Measurements from ENCODE around the gene SLC35F3.

The SLC35F3 gene

DNA sequence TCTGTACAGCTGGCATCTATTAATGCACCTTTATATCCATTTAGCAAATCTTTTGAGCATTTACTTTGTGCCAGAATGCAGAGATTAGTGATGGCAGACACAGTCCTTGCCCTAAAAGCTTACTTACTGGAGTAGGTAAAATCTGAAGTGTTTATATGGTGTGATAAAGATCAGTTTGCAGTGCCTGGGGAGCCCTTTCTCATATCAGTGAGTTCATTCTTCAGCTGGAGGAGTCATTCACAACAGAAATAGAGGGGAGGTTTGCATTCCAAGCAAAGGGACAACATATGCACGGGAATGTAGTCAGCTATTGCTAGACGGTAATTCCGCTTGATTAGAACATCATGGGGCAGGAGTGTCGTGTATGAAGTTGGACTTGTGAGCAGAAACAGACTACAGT lies 8.4 kb downstream of the SLC35F3 start:
- no peak for DNase-seq

DNA sequence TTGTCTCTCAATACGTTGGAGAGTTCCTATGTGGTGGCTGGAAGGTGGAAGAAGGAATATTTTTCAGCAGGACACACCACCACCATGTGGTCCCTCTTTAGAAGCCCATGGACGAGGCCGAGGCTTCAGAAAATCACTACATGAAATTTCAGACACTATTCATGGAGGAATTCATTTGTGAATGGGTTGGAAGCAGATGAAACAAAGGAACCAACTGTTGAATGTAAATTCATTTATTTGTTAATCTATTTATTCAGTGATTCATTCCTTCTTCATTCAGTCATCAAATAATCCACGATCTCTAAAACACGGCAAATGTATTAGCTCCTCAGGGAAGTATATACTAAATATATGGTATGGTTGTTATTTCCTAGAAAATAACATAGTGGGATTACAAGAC lies 12.2 kb downstream of the SLC35F3 start:
- DNase-seq: no peak

DNA sequence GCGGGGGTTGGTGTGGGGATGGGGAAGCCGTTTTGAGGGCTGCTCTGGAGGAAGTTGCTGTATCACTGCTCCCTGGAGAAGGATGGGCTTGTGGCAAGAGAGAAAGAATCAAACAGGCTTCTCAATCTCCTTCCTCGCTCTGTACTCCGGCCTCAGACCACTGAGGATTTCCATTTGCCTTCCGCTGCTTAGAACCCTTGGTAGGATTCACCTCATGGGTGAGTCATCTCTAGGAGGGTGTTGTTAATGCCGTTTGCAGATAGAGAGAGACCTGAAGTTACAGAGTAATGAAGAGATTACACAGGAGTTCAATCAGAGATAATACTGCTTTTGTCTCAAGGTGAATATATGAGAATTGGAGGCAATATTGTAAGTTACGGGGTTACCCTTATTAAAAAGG lies 15.3 kb downstream of the SLC35F3 start:
- DNase-seq: no peak

DNA sequence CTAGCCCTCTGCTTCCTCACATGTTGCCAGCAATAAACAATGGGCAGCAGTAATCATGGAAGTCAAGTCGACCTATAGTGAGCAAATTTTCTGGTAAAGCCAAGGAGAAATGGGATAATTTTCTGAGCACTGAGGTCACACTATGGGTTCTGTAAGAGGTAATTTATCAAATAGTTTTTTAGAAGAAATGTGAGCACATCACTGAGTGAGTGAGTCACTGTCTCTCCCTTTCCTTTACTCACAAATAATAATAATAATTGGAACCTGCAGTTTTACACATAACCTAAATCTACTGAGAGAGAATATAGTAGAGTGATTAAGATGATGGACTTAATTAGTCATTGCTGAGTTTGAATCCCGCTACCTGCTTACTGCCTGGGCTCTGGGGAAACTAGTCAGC lies 23.6 kb downstream of the SLC35F3 start:
- DNase-seq: no peak

DNA sequence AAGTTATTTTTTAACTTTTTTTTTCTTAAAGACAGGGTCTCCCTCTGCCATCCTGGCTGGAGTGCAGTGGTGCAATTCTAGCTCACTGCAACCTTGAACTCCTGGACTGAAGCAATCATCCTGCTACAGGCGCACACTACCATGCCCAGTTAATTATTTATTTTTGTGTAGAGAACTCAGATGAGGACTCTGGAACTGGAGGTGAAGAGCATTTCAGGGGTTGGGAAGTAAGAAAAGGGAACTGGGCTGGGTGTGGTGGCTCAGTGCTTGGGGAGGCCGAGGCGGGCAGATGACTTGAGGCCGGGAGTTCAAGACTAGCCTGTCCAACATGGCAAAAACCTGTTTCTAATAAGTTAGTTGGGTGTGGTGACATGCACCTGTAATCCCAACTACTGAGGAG lies 28.9 kb downstream of the SLC35F3 start:
- DNase-seq: no peak

DNA sequence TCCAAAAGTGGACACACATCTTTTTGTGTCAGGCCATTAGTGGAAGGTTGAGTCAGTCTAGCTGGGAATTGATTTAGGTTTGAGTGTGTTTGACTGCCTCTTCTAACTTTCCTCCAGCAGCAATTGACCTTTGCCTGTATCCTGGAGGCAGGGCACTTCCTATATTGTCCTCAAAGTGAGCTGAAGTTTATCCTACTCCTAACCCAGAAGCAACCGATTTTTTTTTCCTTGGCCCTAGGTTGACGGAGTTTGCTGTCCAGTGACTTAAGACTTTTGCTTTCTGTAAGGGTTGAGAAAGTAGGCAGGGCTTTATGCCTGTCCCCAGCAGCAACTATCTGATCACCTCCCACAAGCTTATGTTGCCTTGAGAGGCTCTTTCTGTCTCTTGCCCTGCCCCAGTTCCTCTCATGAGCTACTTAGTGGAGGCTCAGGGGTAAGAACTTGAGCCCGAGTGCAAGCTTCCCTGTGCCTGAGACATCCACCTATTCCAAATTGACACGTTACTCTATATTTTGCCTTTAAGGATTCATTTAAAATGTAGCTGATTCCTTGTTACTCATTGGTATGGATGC lies 30.9 kb downstream of the SLC35F3 start:
- peak; percentile 13 for DNase-seq

DNA sequence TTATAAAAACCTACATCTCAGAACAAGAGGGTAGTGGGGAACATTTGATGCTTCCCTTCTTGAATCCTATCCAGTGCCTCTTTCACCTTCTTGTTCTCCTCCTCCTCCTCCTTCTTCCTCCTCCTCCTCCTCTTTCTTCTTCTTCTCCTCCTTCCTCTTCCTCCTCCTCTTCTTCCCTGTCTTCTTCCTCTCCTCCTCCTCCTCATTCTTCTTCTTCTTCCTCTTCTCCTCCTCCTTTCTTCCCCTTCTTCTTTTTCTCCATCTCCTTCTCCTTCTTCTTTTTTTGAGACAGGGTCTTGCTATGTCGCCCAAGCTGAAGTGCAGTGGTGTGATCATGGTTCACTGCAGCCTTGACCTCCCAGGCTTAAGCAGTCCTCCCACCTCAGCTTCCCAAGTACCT lies 31.9 kb downstream of the SLC35F3 start:
- DNase-seq: no peak

DNA sequence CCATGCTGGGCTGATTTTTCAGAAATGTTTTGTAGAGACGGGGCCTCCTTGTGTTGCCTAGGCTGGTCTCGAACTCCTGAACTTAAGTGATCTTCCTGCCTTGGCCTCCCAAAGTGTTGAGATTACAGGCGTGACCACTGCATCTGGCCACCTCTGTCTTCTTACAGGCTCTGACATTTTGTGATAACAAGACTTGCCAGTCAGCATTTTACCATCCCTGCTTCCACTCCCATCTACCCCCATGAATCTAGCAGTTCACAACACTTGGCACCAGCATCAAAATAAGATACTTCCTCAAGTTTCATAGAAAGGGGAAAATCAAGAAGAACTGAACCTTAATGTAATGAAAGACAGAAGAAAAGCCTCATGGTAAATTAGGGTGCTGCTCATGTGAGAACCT lies 32.4 kb downstream of the SLC35F3 start:
- DNase-seq: no peak

DNA sequence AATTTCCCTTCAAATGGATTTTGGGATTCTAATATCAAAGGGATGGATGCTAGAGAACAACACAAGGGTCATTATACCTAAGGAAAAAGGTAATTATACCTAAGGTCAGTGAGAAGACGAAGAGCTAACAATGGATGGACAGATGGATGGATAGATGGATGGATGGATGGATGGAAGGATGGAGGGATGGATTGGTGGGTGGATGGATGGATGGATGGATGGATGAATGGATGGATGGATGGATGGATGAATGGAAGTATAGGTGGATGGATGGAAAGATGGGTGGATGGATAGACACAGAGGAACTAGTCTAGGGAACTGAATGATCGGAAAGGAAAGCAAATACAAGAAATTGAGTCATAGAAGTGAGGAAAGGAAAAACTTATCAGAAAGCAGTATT lies 34.0 kb downstream of the SLC35F3 start:
- DNase-seq: no peak

DNA sequence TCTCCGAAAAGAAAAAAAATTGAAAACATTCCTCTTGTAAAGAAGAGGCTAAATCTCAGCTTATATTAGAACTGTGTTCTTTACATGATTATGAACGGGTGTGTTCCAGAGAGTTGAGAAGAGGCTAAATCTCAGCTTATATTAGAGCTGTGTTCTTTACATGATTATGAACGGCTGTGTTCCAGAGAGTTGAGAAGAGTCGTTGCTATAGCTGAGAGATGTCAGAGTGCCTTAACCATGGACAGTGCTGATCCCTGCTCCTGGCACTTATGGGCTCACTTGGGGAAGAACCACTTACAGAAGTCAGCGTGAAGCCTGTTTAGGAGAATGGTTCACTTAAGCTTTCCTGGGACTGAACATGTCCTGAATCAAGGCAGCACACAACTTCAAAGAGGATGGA lies 35.0 kb downstream of the SLC35F3 start:
- no peak for DNase-seq

DNA sequence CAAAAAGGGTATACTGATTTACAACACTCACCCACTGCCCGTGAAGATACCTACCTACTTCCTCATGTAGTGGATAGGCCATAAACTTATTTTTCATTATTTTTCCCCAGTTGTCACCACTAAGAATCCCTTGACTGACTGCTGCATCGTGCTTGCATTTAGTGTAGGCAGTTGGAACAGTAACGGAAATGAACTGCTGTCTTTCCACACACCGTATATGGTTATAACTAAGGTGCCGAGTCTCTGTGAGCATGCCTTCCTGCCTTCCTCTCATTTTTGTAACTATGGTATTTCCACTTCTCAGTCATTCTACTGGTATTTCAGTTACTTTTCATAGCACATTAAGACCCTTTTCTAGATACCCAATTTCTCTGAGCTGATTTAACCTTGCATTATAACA lies 36.4 kb downstream of the SLC35F3 start:
- no peak for DNase-seq

DNA sequence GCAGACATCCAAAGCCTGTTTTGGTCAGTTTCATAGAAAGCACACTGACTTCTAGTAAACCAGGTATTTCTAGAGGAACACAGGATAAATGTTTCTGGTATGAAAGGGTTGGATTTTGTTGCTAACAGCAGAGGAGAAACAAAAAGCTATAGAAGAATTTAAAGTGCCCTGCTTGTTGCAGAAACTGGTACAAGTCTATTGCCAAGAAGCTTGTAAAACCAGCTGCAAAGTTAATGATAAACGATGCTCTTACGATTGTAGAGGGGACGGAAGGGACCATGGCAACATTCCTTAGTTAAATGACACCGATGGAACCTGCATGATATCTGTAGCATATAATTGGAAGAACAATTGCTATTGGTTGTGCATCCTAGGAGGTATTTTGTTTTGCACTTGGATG lies 40.1 kb downstream of the SLC35F3 start:
- DNase-seq: no peak

DNA sequence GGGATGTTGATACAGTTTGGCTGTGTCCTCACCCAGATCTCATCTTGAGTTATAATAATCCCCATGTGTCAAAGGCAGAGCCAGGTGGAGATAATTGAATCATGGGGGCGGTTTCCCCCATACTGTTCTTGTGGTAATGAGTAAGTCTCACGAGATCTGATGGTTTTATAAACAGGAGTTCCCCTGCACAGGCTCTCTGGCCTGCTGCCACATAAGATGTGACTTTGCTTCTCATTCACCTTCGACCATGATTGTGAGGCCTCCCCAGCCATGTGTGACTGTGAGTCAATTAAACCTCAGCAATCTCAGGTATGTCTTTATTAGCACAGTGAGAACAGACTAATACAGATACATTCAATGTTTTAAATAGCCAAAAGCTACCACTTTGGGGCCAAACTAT lies 41.1 kb downstream of the SLC35F3 start:
- peak; percentile 56 for DNase-seq

DNA sequence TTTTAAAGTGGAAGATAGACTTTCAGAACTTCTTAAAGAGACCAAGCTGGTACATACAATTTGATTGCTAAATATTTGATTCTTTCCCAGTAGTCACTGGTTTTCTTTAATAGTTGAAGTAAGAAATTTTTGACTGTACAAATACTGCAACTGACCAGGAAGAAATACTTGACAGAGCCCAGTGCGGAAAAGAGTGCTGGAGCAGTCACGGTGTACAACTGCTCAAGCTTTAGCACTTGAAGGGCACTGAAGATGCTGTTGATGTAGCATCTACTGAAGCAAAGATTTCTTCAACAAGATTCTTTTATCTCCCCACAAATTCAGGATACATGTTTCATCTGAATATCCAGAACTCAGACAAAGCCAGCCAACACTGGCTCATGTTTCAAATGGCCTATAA lies 41.5 kb downstream of the SLC35F3 start:
- DNase-seq: no peak

DNA sequence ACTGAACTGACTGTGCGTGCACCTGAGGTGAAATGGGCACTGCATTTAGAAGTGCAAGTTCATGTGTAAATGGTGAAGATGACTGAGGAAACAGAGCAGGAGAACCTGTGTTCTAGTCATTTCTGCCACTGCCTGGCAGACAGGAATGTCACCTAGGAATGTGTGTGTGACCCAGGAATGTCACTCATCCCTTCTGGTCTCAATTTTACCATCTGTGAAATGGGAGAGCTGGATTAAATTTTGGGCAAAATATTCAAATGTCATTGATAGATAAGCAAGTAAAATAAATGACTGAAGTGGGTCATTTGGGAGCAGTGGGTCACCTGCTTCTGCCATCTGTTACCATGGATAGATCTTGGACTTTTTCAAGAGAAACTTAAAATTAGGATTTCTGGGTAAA lies 42.2 kb downstream of the SLC35F3 start:
- no peak for DNase-seq

DNA sequence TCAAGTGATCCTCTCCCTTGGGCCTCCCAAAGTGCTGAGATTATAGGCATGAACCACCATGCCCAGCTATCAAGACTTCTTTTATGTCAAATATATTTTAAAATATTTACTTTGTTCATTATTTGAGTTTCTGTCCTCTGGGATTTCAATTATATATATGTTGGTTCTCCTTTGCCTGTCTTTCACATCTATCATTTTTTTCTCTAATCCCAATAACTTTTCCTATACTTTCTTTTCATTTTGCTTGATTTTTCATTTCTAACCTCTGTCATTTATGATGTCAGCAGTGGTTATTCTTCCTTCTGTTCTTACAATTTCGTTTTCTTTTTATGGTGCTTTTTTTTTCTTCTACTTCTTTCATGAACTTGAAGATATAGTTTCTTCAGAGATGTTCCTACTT lies 47.3 kb downstream of the SLC35F3 start:
- DNase-seq: no peak

DNA sequence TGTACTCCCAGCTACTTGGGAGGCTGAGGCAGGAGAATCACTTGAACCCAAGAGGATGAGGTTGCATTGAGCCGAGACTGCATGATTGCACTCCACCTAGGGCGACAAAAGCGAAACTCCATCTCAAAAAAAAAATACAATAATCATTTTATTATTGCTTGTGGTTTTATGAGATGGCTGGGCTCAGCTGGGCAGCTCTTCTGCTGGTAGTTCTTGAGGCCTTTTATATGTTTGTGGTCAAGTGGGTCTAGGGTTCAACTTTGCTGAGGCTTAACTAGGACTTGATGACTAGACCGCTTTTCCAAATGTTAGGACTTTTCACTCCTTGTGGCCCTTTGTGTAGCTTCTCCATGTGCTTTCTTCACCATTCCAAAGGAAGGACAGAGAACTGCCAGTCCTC lies 53.2 kb downstream of the SLC35F3 start:
- no peak for DNase-seq

DNA sequence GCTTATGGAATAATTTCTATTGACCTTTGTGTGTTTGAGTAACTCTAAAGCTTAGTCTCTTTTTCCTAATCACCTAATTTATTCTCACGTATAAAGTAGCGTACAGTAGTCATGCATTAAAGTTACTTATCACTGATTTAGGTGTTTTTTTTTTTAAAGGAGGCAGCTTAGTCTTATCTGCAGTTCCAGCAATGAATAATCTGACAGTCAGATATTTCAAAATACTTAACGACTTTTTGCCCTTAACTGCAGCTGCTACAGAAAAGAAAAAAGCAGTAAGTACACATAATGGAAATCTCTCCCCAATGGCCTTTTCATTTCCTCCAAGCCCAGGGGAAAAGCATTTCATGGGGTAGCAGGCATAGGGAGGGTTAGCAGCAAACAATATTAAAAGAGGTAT lies 54.6 kb downstream of the SLC35F3 start:
- no peak for DNase-seq

DNA sequence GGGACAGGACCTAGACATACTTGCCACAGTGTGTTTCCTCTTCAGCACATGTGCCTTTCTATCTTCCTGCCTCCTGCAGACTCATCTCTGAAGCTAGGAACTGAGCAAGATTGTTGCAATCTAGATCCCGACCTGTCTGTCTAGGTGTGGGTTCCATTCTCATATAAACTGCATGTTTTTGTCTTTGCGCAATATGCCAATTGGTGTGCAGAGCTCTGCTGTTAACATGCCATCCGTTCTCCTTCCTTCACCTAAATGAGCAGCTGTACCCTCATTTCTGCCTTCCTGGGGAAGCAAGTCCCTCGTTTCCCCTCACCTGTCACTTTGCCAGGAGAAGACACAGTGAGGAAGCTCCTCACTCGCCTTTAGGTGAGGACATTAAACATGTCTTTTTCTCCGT lies 55.5 kb downstream of the SLC35F3 start:
- no peak for DNase-seq

DNA sequence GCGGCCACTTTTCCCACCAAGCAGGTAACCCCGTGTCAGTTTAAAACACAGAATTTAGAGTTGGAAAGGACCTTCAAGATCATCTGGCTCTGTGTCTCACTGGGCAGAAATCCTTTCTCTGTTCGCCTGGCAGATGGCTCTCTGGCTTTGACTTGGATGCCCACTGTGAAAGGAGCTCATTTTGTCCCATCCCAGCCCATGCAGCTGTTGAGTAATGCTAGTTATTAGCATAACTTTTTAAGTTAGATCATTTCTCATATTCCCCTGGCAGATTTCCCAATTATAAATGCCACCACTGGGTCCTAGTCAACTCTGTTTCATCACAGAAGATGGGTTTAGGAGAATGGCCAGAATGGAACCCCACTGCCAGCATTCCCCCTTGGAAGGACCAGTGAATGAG lies 55.9 kb downstream of the SLC35F3 start:
- DNase-seq: no peak

DNA sequence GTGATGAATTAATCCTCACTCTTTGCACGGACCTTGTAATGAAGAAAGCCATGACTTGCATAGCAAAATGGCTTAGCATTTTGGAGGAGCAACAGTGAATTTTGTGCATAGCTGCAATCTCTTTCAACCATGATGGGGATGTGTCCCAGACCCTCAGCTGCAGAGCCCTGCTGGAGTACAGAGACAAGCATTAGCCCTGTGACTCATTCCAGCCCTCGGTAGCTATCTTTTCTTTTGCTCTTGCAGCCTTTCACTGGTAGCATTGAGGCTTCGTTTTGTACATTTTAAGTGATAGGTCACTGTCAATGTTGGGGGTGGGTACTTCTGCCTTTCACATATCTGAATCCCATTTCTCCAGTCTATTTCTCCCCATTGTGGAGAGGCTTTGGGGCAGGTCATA lies 58.4 kb downstream of the SLC35F3 start:
- DNase-seq: no peak

DNA sequence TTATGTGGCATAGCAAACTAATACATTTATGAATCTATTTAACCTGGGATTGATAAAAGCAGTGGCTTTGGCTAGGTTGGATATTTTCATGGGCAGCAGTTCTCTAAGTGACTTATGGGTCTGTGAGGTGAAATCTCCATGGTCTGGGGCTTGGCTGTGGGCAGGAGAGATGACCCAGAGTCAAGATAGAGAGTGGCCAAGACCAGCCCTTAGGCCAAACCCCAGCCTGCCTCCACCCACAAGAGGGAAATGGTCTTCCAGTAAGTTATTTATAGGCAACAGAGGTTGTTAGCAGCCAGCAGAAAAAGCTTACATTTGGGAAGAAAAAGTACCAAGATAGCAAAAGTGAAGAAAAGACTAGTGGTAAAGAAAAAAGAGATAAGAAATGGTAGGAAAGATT lies 61.4 kb downstream of the SLC35F3 start:
- no peak for DNase-seq

DNA sequence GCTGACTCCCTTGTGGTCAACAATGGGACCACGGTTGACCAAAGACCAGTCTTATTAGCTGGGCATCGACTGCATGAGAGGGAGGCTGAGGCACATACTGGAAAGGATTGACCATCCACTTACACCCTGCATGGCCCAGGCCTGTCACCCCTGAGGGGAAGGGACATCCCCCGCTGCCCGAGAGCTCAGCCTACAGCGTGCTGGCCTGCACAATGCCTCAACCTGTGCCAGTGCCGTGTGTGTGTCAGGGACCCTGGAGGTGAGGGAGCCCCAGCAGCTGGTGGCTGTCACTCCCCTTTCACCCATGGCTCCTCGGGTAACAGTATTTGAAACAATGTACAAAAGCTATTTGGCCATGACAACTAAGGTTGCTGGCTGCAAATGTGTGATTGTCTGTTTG lies 67.3 kb downstream of the SLC35F3 start:
- no peak for DNase-seq

DNA sequence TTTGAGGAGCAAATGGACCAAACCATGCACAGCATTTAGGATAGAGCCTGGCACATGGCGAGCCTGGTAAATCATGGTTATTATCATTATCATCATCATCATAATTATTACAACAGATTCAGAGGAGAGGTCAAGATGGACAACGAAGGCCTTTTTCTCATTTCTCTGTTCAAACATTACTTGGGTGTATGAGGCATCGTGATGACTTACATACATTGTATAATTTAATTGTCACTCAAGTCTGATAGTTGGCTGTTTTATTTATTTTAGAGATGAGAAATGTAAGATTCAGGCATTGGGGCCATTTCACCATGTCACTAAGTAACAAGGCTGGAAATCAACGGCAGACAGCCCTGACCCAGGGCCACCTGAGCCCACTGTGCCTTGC lies 68.1 kb downstream of the SLC35F3 start:
- DNase-seq: no peak

DNA sequence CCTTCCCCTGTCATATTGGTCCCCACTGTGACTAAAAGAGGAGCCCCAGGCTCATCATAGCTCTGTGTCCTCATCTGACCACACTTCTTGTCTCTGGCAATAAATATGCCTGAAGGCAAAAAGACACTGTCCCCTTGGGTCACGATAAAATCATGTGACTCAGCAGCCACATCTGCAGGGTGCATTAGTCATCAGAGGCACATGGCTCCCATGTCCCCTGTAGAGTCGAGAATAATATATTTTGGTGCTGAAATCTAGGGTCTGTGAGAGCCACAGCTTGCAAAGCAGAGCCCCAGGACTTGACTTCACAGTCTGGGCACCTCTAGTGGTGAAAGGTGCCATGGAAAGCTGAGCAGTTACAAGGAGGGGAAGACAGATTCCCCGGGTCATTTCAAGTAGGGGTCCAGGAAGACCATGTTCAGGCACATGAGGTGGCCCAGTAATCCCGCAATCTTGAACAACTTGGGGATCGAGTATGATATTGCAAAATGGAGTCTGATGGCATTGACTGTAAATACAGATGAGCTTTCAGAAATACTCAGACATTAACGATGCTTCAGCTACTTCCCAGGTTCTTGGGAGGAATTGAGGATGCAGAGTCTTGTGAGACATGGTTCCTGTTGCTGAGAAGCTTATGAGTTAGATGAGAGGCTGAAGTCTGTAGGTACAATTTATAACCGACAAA lies 68.6 kb downstream of the SLC35F3 start:
- no peak for DNase-seq

DNA sequence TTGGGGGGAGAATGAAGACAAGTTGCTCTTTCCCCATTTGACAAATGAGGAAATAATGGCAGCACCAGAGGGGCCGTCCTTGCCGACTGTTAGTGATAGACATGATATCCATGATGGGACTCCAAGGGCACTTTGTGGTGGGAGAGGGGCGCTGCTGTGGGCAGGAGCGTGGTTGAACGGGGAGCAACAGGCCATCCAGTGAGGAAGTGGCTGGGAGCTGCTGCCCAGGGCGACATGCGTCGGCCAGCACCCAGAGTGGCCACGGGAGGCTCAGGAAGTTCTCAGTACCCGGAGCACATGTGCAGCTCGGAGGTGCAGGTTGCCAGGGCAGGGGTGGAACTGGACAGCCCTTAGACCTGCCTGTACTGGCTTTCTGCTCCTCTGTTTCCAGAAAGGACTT lies 71.0 kb downstream of the SLC35F3 start:
- DNase-seq: no peak
